Activated CD4-positive, alpha-beta T cell treated with anti-CD3 and anti-CD28 coated beads, Interleukin-2, amount 50 U/mL, for 24 hours (primary cell): ENCODE data around the gene GPR63.
"Not testable (repeated sequence)": the region's sequence is repeated elsewhere in the genome, so short reads cannot be mapped to it uniquely, and the experiment has no call there.

Experiments
- DNase-seq, 2 donors: peaks; one replicate each; pipeline ENCODE4 v3.0.0-alpha.2; 2020; ENCODE audit warnings: low read depth in 1 of 2, low spot score in 1 of 2

GPR63 gene, protein sequence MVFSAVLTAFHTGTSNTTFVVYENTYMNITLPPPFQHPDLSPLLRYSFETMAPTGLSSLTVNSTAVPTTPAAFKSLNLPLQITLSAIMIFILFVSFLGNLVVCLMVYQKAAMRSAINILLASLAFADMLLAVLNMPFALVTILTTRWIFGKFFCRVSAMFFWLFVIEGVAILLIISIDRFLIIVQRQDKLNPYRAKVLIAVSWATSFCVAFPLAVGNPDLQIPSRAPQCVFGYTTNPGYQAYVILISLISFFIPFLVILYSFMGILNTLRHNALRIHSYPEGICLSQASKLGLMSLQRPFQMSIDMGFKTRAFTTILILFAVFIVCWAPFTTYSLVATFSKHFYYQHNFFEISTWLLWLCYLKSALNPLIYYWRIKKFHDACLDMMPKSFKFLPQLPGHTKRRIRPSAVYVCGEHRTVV

DNA sequence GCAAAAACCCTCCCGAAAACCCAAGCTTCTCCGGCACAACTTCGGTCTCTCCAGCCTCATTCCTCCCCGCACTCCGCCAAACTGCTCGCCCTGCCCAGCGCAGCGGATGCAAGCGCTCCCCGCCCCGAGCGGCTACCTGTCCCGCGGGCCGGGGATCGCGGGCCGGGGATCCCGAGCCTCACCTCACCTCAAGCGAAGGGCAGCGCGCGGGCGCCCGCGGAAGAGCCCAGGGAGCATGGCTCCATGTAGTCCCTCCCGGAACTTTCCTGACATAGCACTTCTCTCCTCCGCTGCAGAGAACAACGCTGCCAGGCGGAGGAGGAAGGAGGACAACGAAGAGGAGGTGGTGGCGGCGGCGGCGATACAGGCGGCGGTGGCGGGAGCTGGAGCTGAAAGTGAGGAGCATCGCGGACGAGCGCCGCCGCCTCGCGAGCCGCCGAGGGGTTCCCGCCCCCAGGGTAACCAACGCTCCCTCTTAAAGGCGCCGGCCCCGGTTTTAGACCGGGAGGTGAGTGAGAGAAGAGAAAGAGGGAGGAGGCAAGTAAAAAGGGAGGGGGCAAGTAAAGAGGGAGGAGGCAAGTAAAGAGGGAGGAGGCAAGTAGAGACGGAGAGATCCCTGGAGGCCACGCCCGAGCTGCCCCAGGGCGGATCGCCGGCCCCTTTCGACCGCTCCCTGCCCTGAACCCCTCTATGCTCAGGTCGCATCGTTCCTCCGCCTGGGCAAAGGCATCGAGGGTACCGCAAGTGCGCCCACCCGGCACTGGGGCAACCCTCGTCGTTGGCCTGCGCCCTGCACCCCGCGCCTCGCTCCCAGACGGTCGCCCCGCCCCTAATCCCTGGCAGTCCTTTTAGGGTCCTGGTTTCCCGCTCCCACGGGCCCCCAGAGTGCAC is at the start of gene GPR63:
Gene GPR63, minus strand, starts transcription at position 397 of the 891 bp plus-strand sequence. CDS start 37,746 bp downstream, outside the sequence.
- DNase-seq: peak; percentile 41 to 55

DNA sequence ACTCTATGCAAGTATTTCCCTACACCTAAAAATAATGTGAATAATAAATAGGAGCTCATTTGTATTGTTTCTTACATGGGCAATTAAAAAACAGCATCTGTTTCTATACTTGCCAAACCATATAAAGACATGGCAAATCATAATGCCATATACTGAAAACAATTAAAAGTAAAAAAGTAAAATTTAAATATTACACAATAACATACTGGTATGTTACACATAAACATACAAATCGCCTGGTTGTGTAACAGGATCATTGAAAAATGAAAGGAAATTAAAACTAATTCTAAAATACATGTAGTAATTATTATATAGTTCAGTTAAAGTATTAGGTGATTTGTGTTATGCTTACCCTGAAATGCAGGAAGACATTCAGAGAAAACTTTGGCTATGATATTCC is 49.2 kb upstream of the GPR63 start:
- DNase-seq: no peak

DNA sequence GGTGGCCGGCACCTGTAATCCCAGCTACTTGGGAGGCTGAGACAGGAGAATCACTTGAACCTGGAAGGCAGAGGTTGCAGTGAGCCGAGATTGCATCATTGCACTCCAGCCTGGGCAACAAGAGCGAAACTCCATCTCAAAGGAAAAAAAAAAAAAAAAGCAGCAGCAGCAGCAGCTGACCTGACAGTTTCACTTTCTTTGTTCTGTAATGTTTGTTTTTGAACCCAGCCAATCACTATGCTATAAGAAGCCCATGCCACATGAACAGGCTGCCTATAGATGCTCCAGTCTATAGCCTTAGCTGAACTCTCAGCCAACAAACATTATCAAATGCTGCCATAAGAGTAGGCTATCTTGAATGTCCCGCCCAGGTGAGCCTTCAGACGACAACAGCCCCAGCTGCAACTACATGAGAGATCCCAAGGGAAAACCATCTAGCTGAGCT is 47.9 kb upstream of the GPR63 start:
- DNase-seq: not testable (repeated sequence)

DNA sequence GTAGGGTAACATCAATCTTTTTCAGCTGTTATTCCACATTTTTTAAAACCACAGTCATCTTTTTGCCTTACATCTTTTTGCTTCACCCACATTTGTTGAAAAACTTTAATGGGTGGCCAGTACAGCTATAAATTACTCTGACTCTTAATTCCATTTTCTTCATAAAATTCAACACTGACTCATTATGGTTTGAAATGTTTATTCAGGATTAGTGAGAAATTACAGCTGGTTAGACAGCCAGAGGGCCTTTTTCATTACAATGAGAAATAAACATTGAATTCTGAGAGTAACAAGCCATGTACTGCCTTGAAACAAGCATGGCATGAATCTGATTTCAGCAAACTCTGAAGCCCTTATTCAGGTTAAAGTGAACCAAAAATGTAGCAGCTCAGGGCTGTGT is 40.9 kb upstream of the GPR63 start:
- no peak for DNase-seq

DNA sequence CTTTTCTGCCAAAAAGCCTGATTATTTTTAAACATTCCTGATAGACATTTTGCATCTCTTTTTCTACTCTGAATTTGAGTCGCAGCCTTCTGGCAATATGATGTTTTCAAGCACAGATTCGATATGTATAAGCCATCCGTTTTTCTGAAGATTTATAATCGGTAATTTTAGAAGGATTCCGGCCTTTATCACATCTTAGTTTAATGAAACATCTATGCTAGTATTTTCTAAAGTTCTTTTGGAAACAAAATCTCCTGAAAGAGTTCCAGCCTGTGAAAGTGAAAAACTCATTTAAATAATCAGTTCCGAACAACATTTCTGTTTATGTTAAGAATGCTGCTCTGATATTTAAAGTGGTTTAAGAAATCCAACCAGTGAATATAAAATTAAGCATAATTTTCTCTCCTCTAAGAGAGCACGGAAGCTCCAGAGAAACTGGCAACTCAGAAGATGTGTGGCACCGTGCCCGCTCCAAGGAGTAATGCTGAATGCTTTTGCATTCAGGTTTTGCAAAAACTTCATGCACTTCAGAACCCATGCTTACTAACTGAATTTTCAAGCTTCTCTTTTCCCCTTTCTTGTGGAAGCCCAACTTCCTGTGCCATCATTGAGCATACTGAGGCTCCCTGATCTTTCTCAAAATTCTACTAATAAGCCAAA is 39.7 kb upstream of the GPR63 start:
- DNase-seq: no peak

DNA sequence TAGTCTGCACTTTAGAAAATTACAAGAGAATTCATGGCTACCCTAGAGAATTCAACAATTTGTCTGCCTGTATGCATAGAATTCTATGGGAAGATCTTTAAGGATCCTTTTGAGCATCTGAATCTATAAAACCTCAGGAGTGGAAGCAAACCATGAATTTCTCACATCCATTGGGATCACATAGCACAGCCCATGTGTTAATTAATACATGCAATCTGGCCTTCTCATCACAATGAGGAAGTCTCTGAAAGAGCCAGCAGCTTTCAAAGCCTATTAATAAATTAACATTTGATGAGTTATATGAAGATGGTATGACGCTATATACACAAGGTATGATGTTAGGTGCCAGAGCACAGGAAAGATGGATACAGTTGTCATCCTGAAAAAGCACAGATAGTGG is 35.7 kb upstream of the GPR63 start:
- no peak for DNase-seq

DNA sequence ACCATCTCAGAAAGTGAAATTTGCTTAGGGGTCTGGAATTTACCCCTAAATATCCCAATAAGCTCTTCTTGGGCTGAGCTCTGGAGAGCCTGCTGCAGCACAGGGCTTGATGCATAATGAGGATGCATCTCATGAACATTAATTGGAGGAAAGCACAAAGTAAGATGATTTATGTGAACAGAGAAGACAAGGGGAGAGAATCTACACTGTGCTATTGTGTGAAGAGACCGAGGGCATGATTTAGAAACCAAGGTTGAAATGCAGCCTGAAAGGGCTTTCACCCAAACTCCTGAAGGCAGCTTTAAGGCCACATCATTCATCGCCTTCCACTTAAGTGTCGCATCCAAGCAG is 27.8 kb upstream of the GPR63 start:
- DNase-seq: no peak

DNA sequence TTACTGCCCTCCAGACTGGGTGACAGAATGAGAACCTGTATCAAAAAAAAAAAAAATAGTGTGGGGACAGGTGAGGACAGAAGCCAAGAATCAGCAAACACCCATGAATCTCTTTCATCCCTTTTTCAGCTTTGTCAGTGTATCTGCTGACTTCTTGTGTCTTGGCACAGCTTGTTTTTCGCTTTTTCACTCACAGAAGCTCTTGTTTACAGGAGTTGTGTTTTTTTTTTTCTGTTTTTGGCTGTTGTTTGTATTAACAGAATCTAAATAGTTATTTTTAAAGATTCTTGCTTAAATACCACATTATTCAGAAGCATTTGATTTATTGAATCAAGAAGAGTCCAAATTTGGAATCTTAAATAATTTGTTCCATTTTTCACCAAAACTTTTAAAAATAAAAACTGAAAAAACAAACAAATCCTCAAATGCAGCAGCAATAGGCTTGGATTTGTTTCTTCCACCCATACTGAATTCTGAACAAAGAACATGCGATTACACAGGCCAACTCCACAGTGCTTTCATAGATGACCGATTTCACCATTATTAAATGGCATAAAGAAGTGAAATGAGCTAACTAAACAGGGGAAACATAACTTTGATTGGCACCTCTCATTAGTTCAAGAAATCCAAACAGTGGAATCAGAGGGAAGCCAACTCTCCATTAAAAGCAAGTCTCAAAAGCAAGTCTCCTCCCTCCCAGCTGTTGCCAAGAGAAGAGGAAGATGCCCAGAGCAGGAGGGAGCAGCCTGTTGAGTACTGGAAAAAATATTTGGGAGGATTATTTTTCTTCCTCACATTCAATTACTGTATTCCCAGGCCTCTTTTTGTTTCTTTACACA is 27.2 kb upstream of the GPR63 start:
- no peak for DNase-seq

DNA sequence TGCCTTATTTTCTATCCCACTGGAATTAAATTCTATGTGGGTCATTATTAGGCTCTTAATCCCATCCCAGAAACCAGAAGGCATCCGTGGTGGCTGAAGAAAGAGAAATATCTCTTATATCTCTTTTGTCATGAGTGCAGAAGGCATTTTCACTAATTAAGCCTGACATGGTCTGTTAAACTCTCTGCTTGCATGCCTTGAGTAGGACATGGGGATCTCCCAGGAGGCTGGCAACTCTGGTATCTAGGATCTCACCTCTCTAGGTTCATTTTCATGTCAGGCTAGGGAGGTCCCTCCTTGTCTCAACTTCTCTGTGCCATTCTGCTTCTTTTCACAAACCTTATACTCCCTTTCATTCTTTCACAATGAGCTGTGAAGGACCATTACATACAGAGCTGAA is 25.3 kb upstream of the GPR63 start:
- no peak for DNase-seq

DNA sequence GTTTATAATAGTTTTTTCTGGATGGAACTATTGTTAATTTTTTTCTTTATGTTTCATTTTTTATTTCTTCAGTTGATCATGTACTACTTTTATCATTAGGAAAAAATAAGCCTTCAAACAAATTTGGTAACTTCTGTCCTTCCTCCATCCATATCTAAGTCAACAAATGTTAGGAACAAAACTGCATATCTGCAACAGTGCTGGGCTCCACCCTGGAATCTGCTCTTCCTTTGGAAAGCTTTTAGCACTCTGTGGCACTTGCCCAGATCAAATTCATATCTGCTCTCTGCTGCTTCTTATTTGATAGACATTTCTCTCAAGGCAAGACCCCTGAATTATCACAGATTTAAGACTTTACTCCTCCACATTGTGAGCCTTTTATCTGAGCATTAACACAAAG is 24.3 kb upstream of the GPR63 start:
- DNase-seq: no peak

DNA sequence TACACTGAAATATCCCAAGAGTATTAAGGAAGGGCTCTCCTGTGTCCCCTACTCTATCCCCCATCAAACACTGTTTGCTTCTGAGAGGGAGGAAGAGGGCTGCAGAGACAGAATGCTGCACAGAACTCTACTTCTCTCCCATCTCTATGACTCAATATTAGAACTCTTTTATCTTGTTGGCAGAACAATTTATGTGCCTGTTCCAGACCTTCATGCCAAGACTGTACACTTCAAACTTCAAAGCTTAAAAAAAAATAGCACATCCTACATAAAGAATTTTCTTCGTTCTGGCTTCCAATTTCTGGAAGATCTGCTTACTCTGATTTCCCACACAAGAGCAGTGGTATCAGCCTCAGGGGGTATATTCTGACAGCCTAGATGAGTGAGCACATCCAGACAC is 19.6 kb upstream of the GPR63 start:
- DNase-seq: no peak

DNA sequence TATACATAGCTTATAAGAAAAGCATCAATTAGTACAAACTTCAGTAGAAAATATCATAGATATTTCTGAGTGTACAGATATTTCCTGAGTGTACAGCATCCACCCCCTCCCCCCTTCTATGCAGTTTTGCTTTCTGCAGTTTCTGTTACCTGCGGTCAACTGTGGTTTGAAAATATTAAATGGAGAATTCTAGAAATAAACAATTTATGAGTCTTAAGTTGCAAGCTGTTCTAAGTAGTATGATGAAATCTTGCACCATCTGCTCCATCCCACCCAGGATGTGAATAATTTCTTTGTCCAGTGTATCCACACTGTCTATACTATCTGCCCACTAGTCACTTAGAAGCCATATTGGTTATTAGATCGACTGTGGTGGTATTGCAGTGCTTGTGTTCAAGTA is 15.8 kb upstream of the GPR63 start:
- no peak for DNase-seq

DNA sequence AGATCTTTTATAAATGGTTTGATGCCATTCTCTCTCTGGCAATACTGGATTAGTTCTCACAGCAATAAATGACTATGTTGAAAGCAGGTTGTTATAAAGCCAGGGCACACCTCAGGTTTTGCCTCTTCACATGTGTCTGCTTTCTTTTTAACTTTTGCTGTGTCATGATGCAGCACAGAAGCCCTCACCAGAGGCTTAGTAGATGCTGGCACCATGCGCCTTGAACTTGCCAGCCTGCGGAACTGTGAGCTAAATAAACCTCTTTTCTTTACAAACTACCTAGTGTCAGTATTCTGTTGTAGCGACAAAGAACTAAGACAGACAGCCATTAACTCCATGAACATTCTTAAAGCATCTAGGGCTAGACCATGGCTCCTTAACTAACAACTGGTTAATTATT is 15.3 kb upstream of the GPR63 start:
- DNase-seq: no peak

DNA sequence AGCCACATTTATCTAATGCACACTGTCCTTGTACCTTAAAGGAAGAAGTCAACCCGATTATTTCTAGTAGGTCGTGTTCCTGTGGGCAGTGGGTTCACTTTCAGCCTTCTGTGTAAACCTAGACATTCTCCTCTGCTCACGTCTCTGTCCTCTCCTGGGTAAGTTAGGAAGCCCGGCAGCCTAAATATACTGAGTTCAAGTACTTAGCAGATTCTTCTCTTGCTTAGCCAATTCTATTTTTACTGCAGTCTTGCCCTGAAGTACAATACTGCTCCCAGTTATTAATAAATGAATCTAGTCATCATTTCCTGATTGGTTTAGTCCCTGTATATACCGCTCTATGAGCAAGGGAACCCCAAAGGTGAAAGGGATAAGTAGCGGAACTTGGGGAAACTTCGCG is 14.6 kb upstream of the GPR63 start:
- no peak for DNase-seq

DNA sequence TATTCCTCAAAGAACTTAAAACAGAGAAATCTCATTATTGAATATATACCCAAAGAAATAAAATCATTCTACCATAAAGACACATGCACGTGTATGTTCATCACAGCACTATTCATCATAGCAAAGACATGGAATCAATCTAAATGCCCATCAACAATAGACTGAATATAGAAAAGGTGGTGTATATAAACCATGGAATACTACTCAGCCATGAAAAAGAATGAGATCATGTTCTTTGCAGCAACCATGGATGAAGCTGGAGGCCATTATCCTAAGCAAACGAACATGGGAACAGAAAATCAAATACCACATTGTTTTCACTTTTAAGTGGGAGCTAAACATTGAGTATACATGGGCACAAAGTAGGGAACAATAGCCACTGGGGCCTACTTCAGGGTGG is 12.3 kb upstream of the GPR63 start:
- DNase-seq: no peak

DNA sequence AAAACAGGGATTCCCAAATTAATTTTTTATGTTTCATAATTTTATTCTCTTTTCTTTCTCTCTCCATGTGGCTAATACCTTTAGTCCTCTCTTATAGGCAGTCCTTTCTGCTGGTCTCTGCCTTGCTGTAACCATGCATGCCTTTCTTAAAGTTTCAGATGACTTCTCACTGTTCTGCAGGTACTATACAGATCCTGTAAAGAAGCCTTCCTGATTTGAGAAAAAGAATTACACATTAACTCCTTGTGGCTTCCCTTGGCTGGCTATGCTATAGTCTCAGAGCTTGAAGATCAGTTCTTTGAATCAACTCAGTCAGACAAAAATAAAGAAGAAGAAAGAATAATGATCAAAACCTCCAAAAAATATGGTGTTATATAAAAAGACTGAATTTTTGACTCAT is 7.3 kb upstream of the GPR63 start:
- DNase-seq: no peak

DNA sequence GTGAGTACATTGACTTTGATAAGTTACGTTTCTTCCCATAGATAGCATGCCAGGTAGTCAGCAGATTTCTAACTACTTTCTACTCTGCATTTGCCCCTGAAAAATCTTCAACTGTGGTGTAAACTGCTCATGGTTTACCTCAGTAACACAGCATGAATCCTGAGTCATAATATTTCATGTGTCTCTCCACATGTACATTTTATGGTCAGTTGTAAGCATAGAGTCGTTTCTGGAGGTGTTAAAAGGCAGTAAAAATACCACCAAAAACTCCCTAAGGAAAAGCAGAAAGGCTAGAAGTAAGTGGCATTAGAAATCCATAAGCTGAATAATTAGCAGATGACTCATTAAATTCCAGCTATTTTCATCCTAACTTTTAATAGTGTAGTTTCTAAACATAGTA is 4.1 kb upstream of the GPR63 start:
- DNase-seq: no peak

DNA sequence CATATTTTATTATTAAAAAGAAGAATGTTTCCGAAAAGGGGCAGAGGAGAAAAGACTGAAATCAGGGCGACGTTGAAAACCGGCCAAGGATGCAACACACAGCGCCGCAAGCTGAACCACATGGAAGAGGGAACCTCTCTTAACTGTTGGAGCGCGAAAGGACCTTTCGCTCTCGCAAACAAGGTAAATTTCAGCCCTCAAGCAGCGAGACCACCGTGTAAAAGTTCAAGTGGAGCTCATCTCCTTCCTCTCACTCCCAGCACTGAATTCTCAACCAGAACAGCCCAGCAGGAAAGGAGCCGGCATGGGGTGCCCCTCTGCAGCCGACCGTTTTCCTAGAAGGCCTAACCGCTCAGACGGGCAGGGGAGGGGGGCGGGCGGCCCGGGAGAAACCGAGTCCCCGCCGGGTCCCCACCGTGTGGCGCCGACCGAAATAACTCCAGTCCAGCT is 621 bp downstream of the GPR63 start:
- peak in 1 of 2 donors; percentile 5 for DNase-seq

DNA sequence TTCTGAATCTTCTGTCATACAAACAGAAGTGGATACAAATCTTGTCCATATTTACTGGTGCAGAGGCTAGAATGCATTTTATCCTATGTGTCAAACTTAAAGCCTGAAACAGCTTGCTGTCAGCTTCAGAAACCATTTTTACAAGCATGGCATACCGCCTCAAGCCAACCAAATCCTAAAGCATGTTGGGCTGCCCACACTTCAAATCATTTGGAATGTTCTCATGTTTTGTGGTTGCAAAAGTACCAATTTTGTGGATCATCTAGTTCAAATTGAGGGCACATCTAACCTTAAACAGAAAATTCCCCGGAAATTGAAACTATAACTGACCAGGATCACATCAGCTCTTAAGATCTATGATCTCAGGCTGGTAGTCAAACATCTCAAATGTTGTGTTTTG is 3.2 kb downstream of the GPR63 start:
- no peak for DNase-seq

DNA sequence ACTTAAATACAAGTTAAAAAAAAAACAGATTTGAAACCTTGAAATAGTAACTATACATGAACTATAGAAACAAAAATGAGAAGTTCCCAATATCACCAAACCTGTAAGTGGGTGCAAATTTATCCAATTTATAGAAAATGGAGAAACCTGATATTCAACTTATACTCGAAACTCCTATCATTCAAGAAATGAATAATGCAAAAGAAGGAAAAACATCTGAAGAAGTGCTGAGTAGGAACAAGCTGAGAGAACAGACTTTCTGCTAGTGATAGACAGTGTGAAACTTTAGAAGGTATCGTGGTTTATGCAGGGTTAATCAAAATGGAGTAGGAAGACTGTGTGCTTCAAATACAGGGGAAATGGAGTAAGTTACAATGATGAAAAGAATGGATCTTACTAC is 4.5 kb downstream of the GPR63 start:
- no peak for DNase-seq

DNA sequence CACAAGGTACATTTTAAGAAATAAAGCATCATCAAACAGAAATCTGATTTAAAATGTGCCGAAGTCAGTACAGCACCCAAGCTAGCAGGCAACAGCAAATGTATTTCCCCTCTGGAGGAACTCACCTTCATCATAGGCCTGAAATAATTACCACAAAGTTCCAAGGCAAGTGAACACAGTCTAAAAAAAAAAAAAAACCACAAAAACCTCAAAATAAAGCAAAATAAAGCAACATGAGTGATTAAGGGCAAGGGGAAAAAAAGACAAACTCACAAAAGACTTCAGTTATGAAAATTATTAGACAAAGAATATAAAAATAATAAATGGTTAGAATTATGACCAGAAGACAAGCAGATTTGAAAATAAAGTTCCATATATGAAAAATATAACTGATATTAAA is 10.4 kb downstream of the GPR63 start:
- no peak for DNase-seq
